22Rv1 (cell line): ENCODE data around the gene KRT2.

Experiments used
- CTCF ChIP-seq: fragments of 450-650 bp; IDR thresholded peaks from 2 replicates; pipeline ENCODE4 v1.5.1; 2017; ENCODE audit warnings: mild to moderate bottlenecking
- ZFX ChIP-seq: fragments of 450-650 bp; IDR thresholded peaks from 2 replicates; pipeline ENCODE4 v1.6.1; 2017; ENCODE audit warnings: antibody characterized with exemption, borderline replicate concordance

- TF ChIP-seq CTCF (no peak), ZFX (no peak)
Observed at GRCh38 chr12:52677126-52677525, 25.1 kb upstream of the KRT2 start.
